Trophoblast cell (in vitro differentiated cells and primary cell): ENCODE results near the gene CRYBA2.
A peak's percentile ranks its signal among the peaks of the same experiment; 100 is the strongest.

ENCODE experiments used
- DNase-seq, 2 donors: peaks; one replicate each; pipeline ENCODE4 v3.0.0-alpha.2; 2016
- H2AFZ ChIP-seq: 2 replicates; pipeline ENCODE4 v1.6.1; 2013; ENCODE audit warnings: low read length, moderate library complexity, mild to moderate bottlenecking; ENCODE audit not compliant: insufficient read depth, poor library complexity
- H2AK5ac ChIP-seq: 2 replicates; pipeline ENCODE4 v1.6.1; 2013; ENCODE audit warnings: mild to moderate bottlenecking, low read length
- H2BK120ac ChIP-seq: 2 replicates; pipeline ENCODE4 v1.6.1; 2013; ENCODE audit warnings: low read length, mild to moderate bottlenecking, moderate library complexity; ENCODE audit not compliant: insufficient read depth, poor library complexity
- H2BK12ac ChIP-seq: 2 replicates; pipeline ENCODE4 v1.6.1; 2013; ENCODE audit warnings: mild to moderate bottlenecking, low read length, moderate library complexity
- H2BK5ac ChIP-seq: 2 replicates; pipeline ENCODE4 v1.6.1; 2013; ENCODE audit warnings: low read length, low read depth, moderate library complexity, mild to moderate bottlenecking; ENCODE audit not compliant: poor library complexity
- H3K14ac ChIP-seq: 2 replicates; pipeline ENCODE4 v1.6.1; 2013; ENCODE audit warnings: mild to moderate bottlenecking, low read length
- H3K18ac ChIP-seq: 2 replicates; pipeline ENCODE4 v1.6.1; 2013; ENCODE audit warnings: mild to moderate bottlenecking, low read length
- H3K23ac ChIP-seq: 2 replicates; pipeline ENCODE4 v1.6.1; 2013; ENCODE audit warnings: low read length
- H3K27ac ChIP-seq: 2 replicates; pipeline ENCODE4 v1.5.1; 2013; ENCODE audit warnings: low read depth, mild to moderate bottlenecking, inconsistent platforms, low read length, moderate library complexity
- H3K27me3 ChIP-seq: 2 replicates; pipeline ENCODE4 v1.6.1; 2013; ENCODE audit warnings: inconsistent platforms, mild to moderate bottlenecking, low read length, moderate library complexity; ENCODE audit not compliant: insufficient read depth
- H3K36me3 ChIP-seq, 2 experiments: 1 replicate in 1 of 2; 2 replicates in 1 of 2; pipeline ENCODE4 v1.6.1; 2013; ENCODE audit warnings: low read length in 2 of 2, mild to moderate bottlenecking in 2 of 2, moderate library complexity in 1 of 2; ENCODE audit not compliant: insufficient read depth in 2 of 2, control insufficient read depth in 1 of 2
- H3K4ac ChIP-seq: 2 replicates; pipeline ENCODE4 v1.6.1; 2013; ENCODE audit warnings: low read depth, mild to moderate bottlenecking, low read length, moderate library complexity
- H3K4me1 ChIP-seq, 2 experiments: 1 replicate in 1 of 2; 2 replicates in 1 of 2; pipeline ENCODE4 v1.6.1; 2013; ENCODE audit warnings: low read length in 2 of 2, mild to moderate bottlenecking in 2 of 2, moderate library complexity in 1 of 2; ENCODE audit not compliant: insufficient read depth in 2 of 2, control insufficient read depth in 1 of 2
- H3K4me2 ChIP-seq: 2 replicates; pipeline ENCODE4 v1.6.1; 2013; ENCODE audit warnings: inconsistent platforms, mild to moderate bottlenecking, low read length, moderate library complexity
- H3K4me3 ChIP-seq: 2 replicates; pipeline ENCODE4 v1.5.1; 2013; ENCODE audit warnings: mild to moderate bottlenecking, low read depth, low read length, inconsistent platforms
- H3K79me1 ChIP-seq: one replicate; pipeline ENCODE4 v1.6.1; 2013; ENCODE audit warnings: low read length
- H3K79me2 ChIP-seq: 2 replicates; pipeline ENCODE4 v1.6.1; 2013; ENCODE audit warnings: low read length, mild to moderate bottlenecking; ENCODE audit not compliant: control insufficient read depth, insufficient read depth, poor library complexity
- H3K9ac ChIP-seq: 2 replicates; pipeline ENCODE4 v1.6.1; 2013; ENCODE audit warnings: mild to moderate bottlenecking, low read length
- H3K9me3 ChIP-seq: 2 replicates; pipeline ENCODE4 v1.6.1; 2013; ENCODE audit warnings: low read depth, mild to moderate bottlenecking, control low read depth, inconsistent platforms, low read length; ENCODE audit not compliant: insufficient read depth
- H4K12ac ChIP-seq: 2 replicates; pipeline ENCODE4 v1.6.1; 2013; ENCODE audit warnings: low read depth, mild to moderate bottlenecking, low read length, moderate library complexity
- H4K8ac ChIP-seq: 2 replicates; pipeline ENCODE4 v1.6.1; 2013; ENCODE audit warnings: low read depth, mild to moderate bottlenecking, low read length, moderate library complexity
- H4K91ac ChIP-seq: one replicate; pipeline ENCODE4 v1.6.1; 2013; ENCODE audit warnings: low read depth, mild to moderate bottlenecking, low read length, moderate library complexity
- WGBS: extraction: QIAGEN DNeasy Blood & Tissue Kit; methylation state at CpG from one replicate; pipeline ENCODE4 v1.1.7; 2013; ENCODE audit warnings: missing lambda C conversion rate; ENCODE audit not compliant: insufficient read length, insufficient coverage; ENCODE audit errors: extremely low coverage; 5-methylcytosine and 5-hydroxymethylcytosine counted together

CRYBA2 gene

DNA sequence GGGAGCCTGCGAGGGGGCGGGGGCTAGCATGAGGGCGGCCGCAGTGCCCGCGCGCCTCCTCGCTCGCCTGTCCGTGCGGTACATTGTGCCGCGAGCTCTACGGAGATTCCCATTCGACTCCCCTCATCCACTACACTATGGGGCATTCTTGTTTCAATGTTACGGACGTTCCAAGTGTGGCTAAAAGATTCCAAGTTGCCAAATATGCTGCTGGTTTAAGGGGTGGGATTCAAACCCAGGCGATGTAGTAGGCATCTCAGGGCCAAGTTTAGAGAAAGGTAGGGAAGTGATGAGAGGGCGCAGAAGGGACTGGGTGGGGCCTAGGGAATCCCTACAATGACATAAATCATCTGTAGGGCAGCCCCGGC, 10.0 kb upstream of the CRYBA2 start:
- H2BK120ac ChIP-seq: no peak overlapping the region
- peaks cover 17 to 19% of the 10 kb centered on the region in 2 experiments for H3K4me1 ChIP-seq
- no peak overlapping the region for H2BK12ac ChIP-seq
- no peak overlapping the region for H4K8ac ChIP-seq
- peaks cover 50% of the 10 kb centered on the region for H3K27me3 ChIP-seq
- H3K4me2 ChIP-seq: peak overlapping the region; percentile 54
- no peak overlapping the region for H2BK5ac ChIP-seq
- no peaks in the 10 kb centered on the region for H3K79me1 ChIP-seq
- no CpG with 5 or more reads among the region's 20 CpGs for whole genome bisulfite sequencing
- H3K18ac ChIP-seq: no peak overlapping the region
- no peak overlapping the region for H4K12ac ChIP-seq
- H4K91ac ChIP-seq: no peak overlapping the region
- H2AK5ac ChIP-seq: no peak overlapping the region
- H3K79me2 ChIP-seq: no peaks in the 10 kb centered on the region
- no peak overlapping the region for H3K9ac ChIP-seq
- H3K23ac ChIP-seq: no peak overlapping the region
- no peaks in the 10 kb centered on the region for H3K36me3 ChIP-seq
- H3K4me3 ChIP-seq: no peak overlapping the region
- no peak overlapping the region for H3K14ac ChIP-seq
- no peak overlapping the region for H3K4ac ChIP-seq
- H3K9me3 ChIP-seq: peaks cover 2% of the 10 kb centered on the region
- no peak overlapping the region for H2AFZ ChIP-seq
- no peak for DNase-seq
- H3K27ac ChIP-seq: no peak overlapping the region

- H3K4me2 ChIP-seq: peak overlapping the region; percentile 54
- H3K4me1 ChIP-seq: peaks cover 17 to 19% of the 10 kb centered on the region in 2 experiments
- H3K14ac ChIP-seq: no peak overlapping the region
- H3K27me3 ChIP-seq: peaks cover 50% of the 10 kb centered on the region
- no peak overlapping the region for H3K27ac ChIP-seq
- H3K79me2 ChIP-seq: no peaks in the 10 kb centered on the region
- peak; percentile 64 to 75 for DNase-seq
- no peaks in the 10 kb centered on the region for H3K79me1 ChIP-seq
- no CpG with 5 or more reads among the region's 72 CpGs for WGBS
- H4K12ac ChIP-seq: no peak overlapping the region
- peaks cover 2% of the 10 kb centered on the region for H3K9me3 ChIP-seq
- H2AFZ ChIP-seq: no peak overlapping the region
- H2AK5ac ChIP-seq: no peak overlapping the region
- H3K18ac ChIP-seq: no peak overlapping the region
- no peak overlapping the region for H3K23ac ChIP-seq
- H4K91ac ChIP-seq: no peak overlapping the region
- no peak overlapping the region for H3K4me3 ChIP-seq
- H3K4ac ChIP-seq: no peak overlapping the region
- H2BK120ac ChIP-seq: no peak overlapping the region
- H2BK5ac ChIP-seq: no peak overlapping the region
- no peak overlapping the region for H4K8ac ChIP-seq
- H2BK12ac ChIP-seq: no peak overlapping the region
- H3K36me3 ChIP-seq: no peaks in the 10 kb centered on the region
- H3K9ac ChIP-seq: no peak overlapping the region
Measured at GRCh38 chr2:219002395-219003266, 9.4 kb upstream of the CRYBA2 start.

- Histone ChIP-seq H2BK120ac (no peak overlapping the region), H4K8ac (no peak overlapping the region), H3K79me2 (no peaks in the 10 kb centered on the region), H3K4me1 (peaks cover 17 to 19% of the 10 kb centered on the region in 2 experiments), H2AK5ac (no peak overlapping the region), H3K79me1 (no peaks in the 10 kb centered on the region), H4K91ac (no peak overlapping the region), H3K9ac (no peak overlapping the region), H3K4me3 (peak overlapping the region; percentile 8), H3K27ac (no peak overlapping the region), H3K9me3 (peaks cover 2% of the 10 kb centered on the region), H3K4ac (no peak overlapping the region), H4K12ac (no peak overlapping the region), H3K4me2 (peak overlapping the region; percentile 49), H3K18ac (no peak overlapping the region), H3K14ac (no peak overlapping the region), H2AFZ (no peak overlapping the region), H2BK12ac (no peak overlapping the region), H3K36me3 (no peaks in the 10 kb centered on the region), H2BK5ac (no peak overlapping the region), H3K27me3 (peaks cover 50% of the 10 kb centered on the region), H3K23ac (no peak overlapping the region)
- DNase-seq: peak; percentile 82 to 87
- WGBS: no CpG with 5 or more reads among the region's 70 CpGs
Measured at GRCh38 chr2:219001577-219002394, 8.6 kb upstream of the CRYBA2 start.

GRCh38 chr2:219001100-219001576, 7.9 kb upstream of the CRYBA2 start:
- H3K79me2 ChIP-seq: no peaks in the 10 kb centered on the region

More at GRCh38 chr2:219001100-219001576, 7.9 kb upstream of the CRYBA2 start:
- peaks cover 19 to 22% of the 10 kb centered on the region in 2 experiments for H3K4me1 ChIP-seq
- H3K9me3 ChIP-seq: peaks cover 4% of the 10 kb centered on the region
- no peak overlapping the region for H2AFZ ChIP-seq
- H3K23ac ChIP-seq: no peak overlapping the region
- H2BK120ac ChIP-seq: no peak overlapping the region
- H3K18ac ChIP-seq: no peak overlapping the region
- no peak overlapping the region for H4K12ac ChIP-seq
- H3K79me1 ChIP-seq: no peaks in the 10 kb centered on the region
- no peak overlapping the region for H3K9ac ChIP-seq
- no peak overlapping the region for H3K14ac ChIP-seq
- H4K8ac ChIP-seq: no peak overlapping the region
- H3K27ac ChIP-seq: no peak overlapping the region
- peak; percentile 57 to 66 for DNase-seq
- H3K27me3 ChIP-seq: peaks cover 53% of the 10 kb centered on the region
- no CpG with 5 or more reads among the region's 26 CpGs for WGBS
- H2BK5ac ChIP-seq: no peak overlapping the region
- H2AK5ac ChIP-seq: no peak overlapping the region
- H3K36me3 ChIP-seq: no peaks in the 10 kb centered on the region
- H3K4me2 ChIP-seq: no peak overlapping the region
- no peak overlapping the region for H4K91ac ChIP-seq
- H2BK12ac ChIP-seq: no peak overlapping the region
- no peak overlapping the region for H3K4me3 ChIP-seq
- no peak overlapping the region for H3K4ac ChIP-seq
